Naive thymus-derived CD4-positive, alpha-beta T cell (primary cell): Measurements from ENCODE around the gene COL24A1. TPM values are rescaled to one million over a fixed set of nuclear protein-coding genes. Genes with fewer than 3 reads are reported as not detected.
"Not testable (repeated sequence)": the region's sequence is repeated elsewhere in the genome, so short reads cannot be mapped to it uniquely, and the experiment has no call there.

Experiments used
- ATAC-seq: fragments of 150-1000 bp; cut with Tn5 transposase; 2 replicates; pipeline ENCODE4 v1.10.0; 2021; ENCODE audit warnings: mild to moderate bottlenecking, moderate library complexity
- CTCF ChIA-PET: fragments of 350-600 bp; sonication (Branson Sonifier 250); formaldehyde crosslinking; loops from one replicate; lab custom pipeline; 2021; ENCODE audit warnings: antibody characterized with exemption; lab: Charles Lee
- POLR2A ChIA-PET: fragments of 350-600 bp; sonication (Branson Sonifier 250); formaldehyde crosslinking; loops from one replicate; lab custom pipeline; 2021; ENCODE audit warnings: antibody characterized with exemption, inconsistent platforms; lab: Charles Lee
- DNase-seq, 9 donors: peaks; one replicate each; pipeline versions ENCODE4 v3.0.0 to v3.0.0-alpha.2; 2020 to 2022; ENCODE audit warnings: mixed read lengths in 1 of 9
- H3K27ac ChIP-seq: one replicate; pipeline ENCODE4 v1.7.0; 2013; ENCODE audit warnings: mild to moderate bottlenecking, low read depth, low read length, moderate library complexity
- H3K27me3 ChIP-seq, 2 donors: one replicate each; pipeline ENCODE4 v1.7.0; 2013; ENCODE audit warnings: low read length in 2 of 2, mild to moderate bottlenecking in 2 of 2, moderate library complexity in 2 of 2; ENCODE audit not compliant: control insufficient read depth in 2 of 2, insufficient read depth in 2 of 2
- H3K36me3 ChIP-seq, 3 experiments: 1 replicate in 2 of 3; 2 replicates in 1 of 3; pipeline ENCODE4 v1.7.0; 2013; ENCODE audit warnings: low read length in 3 of 3, mild to moderate bottlenecking in 3 of 3, moderate library complexity in 1 of 3; ENCODE audit not compliant: insufficient read depth in 3 of 3, control insufficient read depth in 2 of 3
- H3K4me1 ChIP-seq, 2 donors: one replicate each; pipeline ENCODE4 v1.7.0; 2013; ENCODE audit warnings: low read length in 2 of 2, mild to moderate bottlenecking in 2 of 2, moderate library complexity in 1 of 2; ENCODE audit not compliant: control insufficient read depth in 2 of 2, insufficient read depth in 2 of 2
- H3K4me3 ChIP-seq: 2 replicates; pipeline ENCODE4 v1.7.0; 2013; ENCODE audit warnings: mild to moderate bottlenecking, low read length
- H3K9me3 ChIP-seq, 3 experiments: 1 replicate in 2 of 3; 2 replicates in 1 of 3; pipeline ENCODE4 v1.7.0; 2013; ENCODE audit warnings: low read length in 3 of 3; ENCODE audit not compliant: control insufficient read depth in 2 of 3
- H3K27ac Mint-ChIP-seq, 9 donors: one replicate each; pipeline ENCODE4 v1.8.0; 2020 to 2022; ENCODE audit warnings: mixed read lengths in 9 of 9, mild to moderate bottlenecking in 8 of 9, moderate library complexity in 5 of 9, inconsistent platforms in 2 of 9
- H3K27me3 Mint-ChIP-seq, 5 donors: one replicate each; pipeline ENCODE4 v1.8.0; 2021 to 2022; ENCODE audit warnings: mixed read lengths in 5 of 5, mild to moderate bottlenecking in 1 of 5
- H3K36me3 Mint-ChIP-seq, 5 donors: one replicate each; pipeline ENCODE4 v1.8.0; 2020 to 2022; ENCODE audit warnings: mixed read lengths in 5 of 5, mild to moderate bottlenecking in 3 of 5, inconsistent platforms in 1 of 5
- H3K4me1 Mint-ChIP-seq, 7 donors: one replicate each; pipeline ENCODE4 v1.8.0; 2020 to 2022; ENCODE audit warnings: mixed read lengths in 7 of 7, mild to moderate bottlenecking in 3 of 7, inconsistent platforms in 1 of 7
- H3K4me3 Mint-ChIP-seq, 10 donors: one replicate each; pipeline ENCODE4 v1.8.0; 2020 to 2022; ENCODE audit warnings: mild to moderate bottlenecking in 10 of 10, mixed read lengths in 10 of 10, moderate library complexity in 6 of 10, inconsistent platforms in 2 of 10
- H3K9me3 Mint-ChIP-seq, 11 donors: one replicate each; pipeline ENCODE4 v1.8.0; 2020 to 2022; ENCODE audit warnings: mixed read lengths in 11 of 11, mild to moderate bottlenecking in 4 of 11, inconsistent platforms in 1 of 11, moderate library complexity in 1 of 11
- intact Hi-C, 2 donors: fragments of 100-400 bp; cut with micrococcal nuclease; formaldehyde crosslinking; loops; one replicate each; pipeline ENCODE4 v1.15.1; 2023
- polyA plus RNA-seq, 2 donors: library from polyadenylated mRNA; unstranded; fragments of 300-500 nt; fragmentation: Illumina TruSeq; gene quantifications; one replicate each; pipeline ENCODE4 v1.2.3, GENCODE V29; 2021
- total RNA-seq, 6 experiments: library from RNA in 5 of 6; stranded (reverse) in 5 of 6; gene quantifications; 1 replicate in 5 of 6; 2 replicates in 1 of 6; pipeline ENCODE4 v1.2.3 and lab custom pipeline; 2021 to 2026

Gene COL24A1
- total and polyA plus RNA-seq, 7 experiments from 2014 or later, result 0.40 to 1.5 TPM; not detected in 5

DNA sequence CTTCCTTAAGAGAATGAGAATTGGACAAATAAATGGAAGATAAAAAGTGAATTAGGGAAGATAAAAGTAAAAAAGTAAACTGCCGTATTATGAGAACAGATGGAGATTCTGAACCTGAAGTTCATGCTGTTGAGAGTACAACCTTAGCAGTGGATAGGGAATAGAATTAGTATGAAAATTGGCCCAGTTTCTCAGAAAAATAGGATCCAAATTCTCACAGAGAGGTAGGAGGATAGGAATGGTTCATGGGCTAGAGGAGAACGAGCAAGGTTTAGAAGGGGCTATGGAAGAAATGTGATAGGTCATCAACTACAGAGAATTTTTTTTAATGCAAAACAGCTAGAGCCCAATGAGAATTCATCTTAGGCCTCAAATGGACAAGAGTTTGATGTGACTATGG lies 42.3 kb downstream of the COL24A1 start:
- CTCF ChIA-PET, result no interaction called here

DNA sequence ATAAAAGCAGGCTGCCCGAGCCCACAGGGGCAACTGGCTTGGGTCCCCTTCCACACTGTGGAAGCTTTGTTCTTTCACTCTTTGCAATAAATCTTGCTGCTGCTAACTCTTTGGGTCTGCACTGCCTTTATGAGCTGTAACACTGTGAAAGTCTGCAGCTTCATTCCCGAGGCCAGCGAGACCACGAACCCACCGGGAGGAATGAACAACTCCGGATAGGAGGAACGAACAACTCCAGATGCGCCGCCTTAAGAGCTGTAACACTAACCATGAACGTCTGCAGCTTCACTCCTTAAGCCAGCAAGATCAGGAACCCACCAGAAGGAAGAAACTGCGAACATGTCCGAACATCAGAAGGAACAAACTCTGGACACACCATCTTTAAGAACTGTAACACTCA lies 45.0 kb downstream of the COL24A1 start:
- DNase-seq, H3K9me3 ChIP-seq, H3K27ac Mint-ChIP-seq, intact Hi-C loops, H3K4me3 Mint-ChIP-seq, H3K27ac ChIP-seq, H3K4me3 ChIP-seq, POLR2A ChIA-PET, H3K36me3 ChIP-seq, H3K27me3 ChIP-seq, H3K4me1 ChIP-seq, H3K9me3 Mint-ChIP-seq, H3K36me3 Mint-ChIP-seq, H3K4me1 Mint-ChIP-seq, ATAC-seq, CTCF ChIA-PET, H3K27me3 Mint-ChIP-seq: not testable (repeated sequence)

More for the DNA sequence above, 42.3 kb downstream of the COL24A1 start:
- peaks cover 0 to 7% (median 0%) of the 10 kb centered on the region in 11 donors for H3K9me3 Mint-ChIP-seq
- Histone ChIP-seq H3K27me3 (no peaks in the 10 kb centered on the region), H3K9me3 (no peaks in the 10 kb centered on the region), H3K4me3 (no peak overlapping the region), H3K36me3 (no peaks in the 10 kb centered on the region), H3K4me1 (no peaks in the 10 kb centered on the region), H3K27ac (no peak overlapping the region)
- no peak overlapping the region for H3K4me3 Mint-ChIP-seq
- no peaks in the 10 kb centered on the region for H3K27me3 Mint-ChIP-seq
- intact Hi-C loops, result no loop called here
- H3K4me1 Mint-ChIP-seq, result peaks cover 0 to 8% (median 0%) of the 10 kb centered on the region in 7 donors
- DNase-seq (no peak), ATAC-seq (no peak)
- H3K27ac Mint-ChIP-seq, result no peak overlapping the region
- POLR2A ChIA-PET, result no interaction called here
- H3K36me3 Mint-ChIP-seq, result no peaks in the 10 kb centered on the region

DNA sequence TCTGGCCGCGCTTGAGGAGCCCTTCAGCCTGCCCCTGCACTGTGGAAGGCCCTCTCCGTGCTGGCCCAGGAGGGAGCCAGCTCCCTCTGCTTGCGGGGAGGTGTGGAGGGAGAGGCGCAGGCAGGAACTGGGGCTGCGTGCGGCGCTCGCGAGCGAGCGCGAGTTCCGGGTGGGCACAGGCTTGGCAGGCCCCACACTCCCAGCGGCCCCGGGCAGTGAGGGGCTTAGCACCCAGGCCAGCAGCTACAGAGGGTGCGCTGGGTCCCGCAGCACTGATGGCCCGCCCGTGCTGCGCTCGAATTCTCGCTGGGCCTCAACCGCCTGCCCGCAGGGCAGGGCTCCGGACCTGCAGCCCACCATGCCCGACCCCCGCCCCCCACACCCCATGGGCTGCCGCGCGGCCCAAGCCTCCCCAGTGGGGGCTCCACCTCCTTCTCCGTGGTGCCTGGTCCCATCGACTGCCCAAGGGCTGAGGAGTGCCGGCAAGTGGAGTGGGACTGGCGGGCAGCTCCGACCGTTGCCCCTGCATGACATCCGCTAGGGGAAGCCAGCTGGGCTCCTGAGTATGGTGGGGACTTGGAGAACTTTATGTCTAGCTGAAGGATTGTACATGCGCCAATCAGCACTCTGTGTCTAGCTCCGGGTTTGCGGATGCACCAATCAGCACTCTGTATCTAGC lies 46.0 kb downstream of the COL24A1 start:
- ChIA-PET CTCF (no interaction called here), POLR2A (no interaction called here)
- DNase-seq (no peak), ATAC-seq (no peak)
- Mint-ChIP-seq H3K9me3 (peaks cover 0 to 5% (median 0%) of the 10 kb centered on the region in 11 donors), H3K4me3 (no peak overlapping the region), H3K27me3 (peaks cover 0 to 4% (median 0%) of the 10 kb centered on the region in 5 donors), H3K27ac (no peak overlapping the region), H3K36me3 (no peaks in the 10 kb centered on the region), H3K4me1 (no peaks in the 10 kb centered on the region)
- Histone ChIP-seq H3K9me3 (no peaks in the 10 kb centered on the region), H3K27me3 (no peaks in the 10 kb centered on the region), H3K36me3 (no peaks in the 10 kb centered on the region), H3K27ac (no peak overlapping the region), H3K4me3 (no peak overlapping the region), H3K4me1 (no peaks in the 10 kb centered on the region)
- intact Hi-C loops, result no loop called here

DNA sequence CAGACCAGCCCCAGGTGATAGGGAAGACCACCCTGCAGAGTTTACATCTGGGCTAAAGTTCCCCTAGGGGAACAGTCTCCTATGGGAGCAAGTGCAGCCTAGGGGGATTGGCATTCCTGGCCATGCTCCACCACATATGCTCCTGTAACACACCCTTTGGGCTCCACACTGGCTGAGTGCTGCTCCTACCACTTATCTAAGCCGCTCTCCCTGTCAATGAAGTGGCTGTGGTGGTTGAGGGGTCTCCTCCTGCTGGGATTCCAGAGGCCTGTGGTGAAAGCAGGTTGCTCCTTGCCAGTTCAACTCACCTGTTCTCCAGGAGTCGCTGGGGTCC lies 51.1 kb downstream of the COL24A1 start:
- peaks cover 0 to 4% (median 0%) of the 10 kb centered on the region in 5 donors for H3K27me3 Mint-ChIP-seq
- Histone ChIP-seq H3K27ac (no peak overlapping the region), H3K4me3 (no peak overlapping the region), H3K9me3 (no peaks in the 10 kb centered on the region), H3K4me1 (no peaks in the 10 kb centered on the region), H3K36me3 (no peaks in the 10 kb centered on the region), H3K27me3 (no peaks in the 10 kb centered on the region)
- ChIA-PET CTCF (no interaction called here), POLR2A (no interaction called here)
- peaks cover 0 to 2% (median 0%) of the 10 kb centered on the region in 11 donors for H3K9me3 Mint-ChIP-seq
- DNase-seq, result no peak
- H3K4me3 Mint-ChIP-seq, result no peak overlapping the region
- no peak overlapping the region for H3K27ac Mint-ChIP-seq
- H3K36me3 Mint-ChIP-seq, result no peaks in the 10 kb centered on the region
- ATAC-seq, result no peak
- H3K4me1 Mint-ChIP-seq, result no peaks in the 10 kb centered on the region
- intact Hi-C loops, result no loop called here

DNA sequence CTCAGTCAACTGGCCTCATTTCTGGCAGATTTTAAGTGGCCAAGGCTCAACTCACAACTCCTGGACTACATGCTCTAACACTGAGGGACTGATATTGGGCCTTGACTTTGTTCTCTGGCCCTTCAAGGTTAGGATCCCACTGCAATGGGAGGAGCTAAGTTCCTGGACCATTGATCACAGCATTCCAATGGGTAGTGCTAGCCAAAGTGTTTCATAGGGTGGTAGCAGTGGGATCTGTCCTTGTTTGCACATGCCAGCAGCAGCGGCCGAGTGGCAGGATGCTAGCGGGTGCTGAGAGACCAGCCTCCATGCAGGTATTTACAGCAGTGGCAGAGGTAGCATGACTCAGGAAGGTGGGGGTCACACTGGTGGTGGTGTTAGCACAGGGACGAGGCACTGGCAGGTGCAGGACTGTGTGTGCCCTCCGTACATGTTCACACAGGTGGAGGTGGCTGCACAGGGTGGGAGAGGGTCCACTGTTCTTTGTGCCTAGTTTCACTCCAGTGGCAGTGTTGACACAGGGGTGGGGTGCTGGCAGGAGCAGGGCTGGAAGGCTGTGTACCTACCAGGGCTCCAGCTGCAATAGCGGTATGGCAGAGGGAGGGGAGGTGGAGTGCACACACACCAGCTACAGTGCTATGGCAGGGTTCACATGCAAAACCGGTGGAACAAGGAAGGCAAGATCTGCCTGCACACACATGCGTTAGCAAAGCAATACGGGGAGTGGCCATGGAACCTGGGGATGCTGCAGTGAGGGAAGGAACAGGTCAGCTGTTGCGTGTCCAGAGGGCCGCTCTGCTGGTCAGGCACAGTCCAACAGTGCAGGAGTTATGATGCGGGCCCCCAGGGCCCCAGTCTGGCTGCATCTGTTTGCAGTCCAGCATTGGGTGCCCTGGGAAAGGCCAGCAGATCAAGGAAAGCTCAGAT lies 51.7 kb downstream of the COL24A1 start:
- ATAC-seq (no peak), DNase-seq (no peak)
- no peaks in the 10 kb centered on the region for H3K9me3 ChIP-seq
- H3K36me3 ChIP-seq, result no peaks in the 10 kb centered on the region
- H3K9me3 Mint-ChIP-seq, result peaks cover 0 to 2% (median 0%) of the 10 kb centered on the region in 11 donors
- ChIA-PET POLR2A (no interaction called here), CTCF (no interaction called here)
- no peaks in the 10 kb centered on the region for H3K4me1 Mint-ChIP-seq
- no peaks in the 10 kb centered on the region for H3K4me1 ChIP-seq
- no peak overlapping the region for H3K4me3 Mint-ChIP-seq
- H3K27ac ChIP-seq, result no peak overlapping the region
- H3K27ac Mint-ChIP-seq, result no peak overlapping the region
- H3K27me3 ChIP-seq, result no peaks in the 10 kb centered on the region
- H3K27me3 Mint-ChIP-seq, result peaks cover 0 to 4% (median 0%) of the 10 kb centered on the region in 5 donors
- H3K4me3 ChIP-seq, result no peak overlapping the region
- intact Hi-C loops, result no loop called here
- no peaks in the 10 kb centered on the region for H3K36me3 Mint-ChIP-seq

DNA sequence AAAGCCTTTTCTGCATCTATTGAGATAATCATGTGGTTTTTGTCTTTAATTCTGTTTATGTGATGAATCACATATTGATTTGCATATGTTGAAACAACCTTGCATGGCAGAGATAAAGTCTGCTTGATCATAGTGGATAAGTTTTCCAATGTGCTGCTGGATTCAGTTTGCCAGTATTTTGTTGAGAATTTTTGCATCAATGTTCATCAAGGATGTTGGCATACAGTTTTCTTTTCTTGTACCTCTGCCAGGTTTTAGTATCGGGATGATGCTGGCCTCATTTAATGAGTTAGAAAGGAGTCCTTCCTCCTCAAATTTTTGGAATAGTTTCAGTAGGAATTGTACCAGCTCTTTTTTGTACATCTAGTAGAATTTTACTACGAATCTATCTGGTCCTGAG lies 55.0 kb downstream of the COL24A1 start:
- Mint-ChIP-seq H3K9me3 (peaks cover 0 to 6% (median 1%) of the 10 kb centered on the region in 11 donors), H3K4me1 (no peaks in the 10 kb centered on the region), H3K27me3 (peaks cover 0 to 7% (median 0%) of the 10 kb centered on the region in 5 donors), H3K27ac (no peak overlapping the region), H3K4me3 (no peak overlapping the region), H3K36me3 (no peaks in the 10 kb centered on the region)
- no peak for DNase-seq
- Histone ChIP-seq H3K36me3 (no peaks in the 10 kb centered on the region), H3K27me3 (no peaks in the 10 kb centered on the region), H3K4me1 (no peaks in the 10 kb centered on the region), H3K27ac (no peak overlapping the region), H3K4me3 (no peak overlapping the region), H3K9me3 (no peaks in the 10 kb centered on the region)
- intact Hi-C loops, result no loop called here
- ChIA-PET CTCF (no interaction called here), POLR2A (no interaction called here)
- ATAC-seq, result no peak
